Testis (tissue), 3 donors: Measurements from ENCODE around the gene CWC15. TPM values are rescaled to one million over a fixed set of nuclear protein-coding genes. Genes with fewer than 3 reads are reported as not detected.
A peak's percentile ranks its signal among the peaks of the same experiment; 100 is the strongest.

ENCODE experiments used
- DNase-seq: peaks from one replicate; pipeline ENCODE4 v3.0.0-alpha.2; 2019
- H3K27ac ChIP-seq, 2 donors: fragments of 200-600 bp; sonication (generic); one replicate each; pipeline ENCODE4 v1.5.1; 2019
- H3K27me3 ChIP-seq: fragments of 200-600 bp; sonication (generic); one replicate; pipeline ENCODE4 v1.5.1; 2019
- H3K36me3 ChIP-seq: fragments of 200-600 bp; sonication (generic); one replicate; pipeline ENCODE4 v1.5.1; 2017; ENCODE audit warnings: low read depth; ENCODE audit errors: missing control alignments
- H3K4me1 ChIP-seq: fragments of 200-600 bp; sonication (generic); one replicate; pipeline ENCODE4 v1.5.1; 2019
- H3K4me3 ChIP-seq, 2 donors: fragments of 200-600 bp; sonication (generic); one replicate each; pipeline ENCODE4 v1.5.1; 2017 to 2019
- H3K9me3 ChIP-seq: fragments of 200-600 bp; sonication (generic); one replicate; pipeline ENCODE4 v1.5.1; 2017
- CTCF ChIP-seq, 3 experiments: fragments of 450-650 bp in 2 of 3; fragments of 200-600 bp in 1 of 3; sonication (generic) in 1 of 3; IDR thresholded peaks; one replicate each; pipeline ENCODE4 v1.5.1; 2016 to 2019; ENCODE audit warnings: antibody characterized with exemption in 3 of 3, mild to moderate bottlenecking in 2 of 3, moderate library complexity in 1 of 3
- POLR2A ChIP-seq: fragments of 450-650 bp; IDR thresholded peaks from one replicate; pipeline ENCODE4 v1.6.1; 2017; ENCODE audit warnings: antibody characterized with exemption, mild to moderate bottlenecking, moderate library complexity
- WGBS, 2 donors: methylation state at CpG; one replicate each; pipeline ENCODE4 v1.1.5; 2018; 5-methylcytosine and 5-hydroxymethylcytosine counted together
- intact Hi-C: fragments of 100-400 bp; cut with DNase I; formaldehyde crosslinking; loops from one replicate; pipeline ENCODE4 v1.15.1; 2023; ENCODE audit warnings: low total_unique reads
- polyA plus RNA-seq: library from polyadenylated mRNA; stranded (reverse); fragments of 350-450 nt; fragmentation: Illumina TruSeq; extraction: RNeasy Lipid Tissue Mini Kit (QIAGEN cat#74804); gene quantifications from one replicate; pipeline ENCODE4 v1.2.3, GENCODE V29; 2014; ENCODE audit warnings: low read depth, low replicate concordance; ENCODE audit not compliant: insufficient read depth
- total RNA-seq, 2 donors: library from RNA; depleted of rRNA; stranded (reverse); fragments of >200 nt; gene quantifications; one replicate each; pipeline ENCODE4 v1.2.3, GENCODE V29; 2016

CWC15 gene
- total and polyA plus RNA-seq, 3 donors from 2014 or later: 59.2 to 101 (median 81.8) TPM

DNA sequence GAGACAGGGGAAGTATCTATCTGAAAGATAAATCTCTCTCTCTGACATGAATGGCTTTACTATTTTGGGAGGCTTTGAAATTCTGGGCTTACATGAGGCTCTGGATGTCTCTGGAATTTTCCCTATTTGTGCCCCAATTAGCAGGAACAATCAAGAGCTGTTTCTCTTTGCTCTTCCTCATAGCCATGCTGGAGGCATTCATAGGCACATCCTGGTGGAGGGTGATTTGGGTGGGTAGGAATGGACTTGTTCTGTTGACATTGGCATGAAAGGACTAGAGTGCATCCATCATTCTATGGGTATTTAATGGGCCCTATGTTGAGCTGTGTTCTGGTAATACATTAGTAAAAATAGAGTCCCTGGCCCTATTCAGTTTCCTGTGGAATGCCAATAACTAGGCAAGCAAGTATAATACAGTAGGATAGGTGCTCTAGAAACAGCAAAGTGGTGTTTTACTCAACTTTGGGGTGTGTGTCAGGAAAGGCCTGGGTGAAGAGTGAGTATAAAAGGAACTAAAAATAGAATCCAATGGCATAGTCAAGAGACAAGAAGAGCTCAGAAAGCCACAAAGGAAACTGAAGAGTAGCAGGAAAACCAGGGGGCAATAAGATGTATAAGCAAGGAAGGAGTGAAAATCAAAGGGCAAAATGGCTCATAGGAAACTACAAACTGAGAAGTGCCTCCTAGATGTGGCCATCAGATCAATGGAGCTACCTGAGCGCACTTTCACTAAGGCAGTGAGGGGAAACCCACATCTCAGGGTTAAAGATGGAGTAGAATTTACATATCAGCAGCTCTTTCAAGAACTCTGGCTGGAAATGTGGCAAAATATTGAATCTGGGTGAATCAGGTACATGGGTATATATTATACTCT lies 45.0 kb downstream of the CWC15 start:
- no peak overlapping the region for H3K27ac ChIP-seq
- no peaks in the 10 kb centered on the region for H3K9me3 ChIP-seq
- no peak overlapping the region for H3K4me3 ChIP-seq
- no peak for DNase-seq
- peaks cover 8% of the 10 kb centered on the region for H3K4me1 ChIP-seq
- 93 to 95% methylated on average over 1 of the region's 1 CpG for WGBS, 2 donors
- H3K27me3 ChIP-seq: no peaks in the 10 kb centered on the region
- TF ChIP-seq POLR2A (no peak), CTCF (IDR thresholded peaks at IDR 0.05) (no peak)
- H3K36me3 ChIP-seq: no peaks in the 10 kb centered on the region
- intact Hi-C loops: no loop called here

DNA sequence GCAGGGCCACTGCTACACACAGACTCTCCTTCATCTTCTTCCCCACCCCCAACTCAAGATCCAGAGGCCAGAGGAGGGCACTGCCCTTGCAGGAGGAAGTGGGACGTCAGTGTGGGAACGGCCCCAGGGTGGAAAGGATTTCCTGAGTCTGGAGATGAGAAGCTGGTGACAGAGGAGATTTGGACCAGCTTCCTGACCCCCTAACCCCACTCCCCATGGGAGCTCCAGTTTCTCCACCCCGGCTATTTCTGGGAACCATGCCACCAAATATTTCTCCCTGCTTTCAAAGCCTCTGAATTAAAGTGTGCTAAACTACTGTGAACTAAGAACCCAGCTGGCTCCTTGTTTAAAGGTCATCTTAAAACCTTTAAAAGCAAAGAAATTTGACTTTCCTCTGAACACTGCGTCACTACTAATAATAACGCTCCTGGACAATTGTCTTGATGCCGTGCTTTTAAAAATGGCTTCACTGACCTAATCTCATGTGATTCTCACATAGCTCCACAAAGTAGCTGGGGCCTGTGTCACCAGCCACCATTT lies 46.6 kb downstream of the CWC15 start:
- 34 to 36% methylated on average over 6 of the region's 6 CpGs for WGBS, 2 donors
- intact Hi-C loops: no loop called here
- Histone ChIP-seq H3K36me3 (no peaks in the 10 kb centered on the region), H3K4me1 (peaks cover 8% of the 10 kb centered on the region), H3K27me3 (no peaks in the 10 kb centered on the region), H3K27ac (peak overlapping the region in 1 of 2 donors; percentile 43), H3K4me3 (no peak overlapping the region), H3K9me3 (no peaks in the 10 kb centered on the region)
- peak; percentile 58 for DNase-seq
- TF ChIP-seq POLR2A (no peak), CTCF (IDR thresholded peaks at IDR 0.05) (no peak)

DNA sequence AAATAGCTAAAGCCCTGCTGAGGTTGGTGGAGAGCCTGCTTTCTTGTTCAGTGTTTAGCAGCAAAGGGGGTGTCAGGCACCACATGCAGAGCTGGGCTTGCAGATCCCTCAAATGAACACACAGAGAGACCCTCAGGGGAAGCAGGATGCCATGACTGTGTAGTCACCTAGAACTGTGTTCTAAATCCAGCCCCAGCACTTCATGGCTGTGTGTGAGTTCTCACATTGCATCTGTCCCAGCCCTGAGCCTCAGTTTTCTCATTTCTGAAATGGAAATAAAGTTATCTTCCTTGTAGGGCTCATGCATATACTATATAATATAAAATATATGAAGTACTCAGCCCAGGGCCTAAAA lies 47.1 kb downstream of the CWC15 start:
- Histone ChIP-seq H3K36me3 (no peaks in the 10 kb centered on the region), H3K4me3 (no peak overlapping the region), H3K4me1 (peaks cover 8% of the 10 kb centered on the region), H3K27me3 (no peaks in the 10 kb centered on the region), H3K27ac (peak overlapping the region in 1 of 2 donors; percentile 43), H3K9me3 (no peaks in the 10 kb centered on the region)
- DNase-seq: no peak
- intact Hi-C loops: no loop called here
- TF ChIP-seq CTCF (IDR thresholded peaks at IDR 0.05): no peak
- no peak for TF ChIP-seq POLR2A

DNA sequence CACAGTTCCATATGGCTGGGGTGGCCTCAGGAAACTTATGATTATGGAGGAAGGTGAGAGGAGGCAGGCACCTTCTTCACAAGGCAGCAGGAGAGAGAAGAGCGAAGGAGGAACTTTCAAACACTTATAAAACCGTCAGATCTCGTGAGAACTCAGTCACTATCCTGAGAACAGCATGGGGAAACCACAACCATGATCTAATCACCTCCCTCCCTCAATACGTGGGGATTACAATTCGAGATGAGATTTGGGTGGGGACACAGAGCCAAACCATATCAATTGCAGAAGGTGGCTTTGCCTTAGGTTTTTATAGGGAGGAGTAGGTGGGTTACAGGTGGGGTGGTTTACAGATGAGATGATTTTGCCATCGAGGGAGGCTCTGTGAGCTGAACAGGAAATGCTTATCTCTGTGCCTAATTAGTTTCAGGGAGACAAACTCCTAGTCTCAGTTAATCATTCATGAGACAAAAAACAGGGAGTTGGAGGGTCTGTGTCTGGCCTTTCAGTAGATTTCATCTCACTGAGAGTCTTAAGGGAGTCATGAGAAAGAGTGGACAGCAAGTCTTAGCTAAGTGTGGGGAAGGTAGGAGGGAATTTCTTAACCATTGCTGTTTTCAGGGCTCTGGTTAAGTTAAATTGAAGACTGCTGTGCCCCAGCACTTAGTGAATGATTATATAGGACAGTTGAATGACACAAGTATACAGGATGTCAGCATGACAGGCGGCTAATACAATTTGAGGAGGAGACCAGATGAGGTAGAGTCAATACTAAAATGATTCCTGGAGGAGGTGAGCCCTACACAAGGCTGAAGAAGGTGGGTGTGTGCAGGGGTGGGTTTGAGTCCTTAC lies 47.7 kb downstream of the CWC15 start:
- Histone ChIP-seq H3K27me3 (no peaks in the 10 kb centered on the region), H3K9me3 (no peaks in the 10 kb centered on the region), H3K27ac (peak overlapping the region in 1 of 2 donors; percentile 43), H3K36me3 (no peaks in the 10 kb centered on the region), H3K4me3 (no peak overlapping the region), H3K4me1 (peaks cover 8% of the 10 kb centered on the region)
- WGBS, 2 donors: 63 to 69% methylated on average over 7 of the region's 7 CpGs
- no peak for DNase-seq
- intact Hi-C loops: no loop called here
- TF ChIP-seq CTCF (IDR thresholded peaks at IDR 0.05) (no peak), POLR2A (no peak)
